Measurements from ENCODE around the gene SPO11.

The SPO11 gene

GRCh38 chr20:57383447-57384347, 54.1 kb downstream of the SPO11 start:
- Histone ChIP-seq H2AFZ (ENCODE audit: low read depth, low read length) (no peak overlapping the region), H2BK120ac (ENCODE audit: low read depth, low read length) (no peak overlapping the region), H3K14ac (ENCODE audit: low read length in 2 of 2) (no peak overlapping the region), H3K27me3 (ENCODE audit: control insufficient read depth in 1 of 2, insufficient read depth in 1 of 2, low read length in 2 of 2) (no peaks in the 10 kb centered on the region), H3K4ac (ENCODE audit: low read depth in 1 of 2, low read length in 2 of 2) (no peak overlapping the region), H3K9ac (ENCODE audit: low read length) (no peak overlapping the region), H2BK12ac (ENCODE audit: low read length in 2 of 2) (no peak overlapping the region), H3K27ac (ENCODE audit: low read length, poor library complexity, severe bottlenecking) (no peak overlapping the region), H3K4me1 (ENCODE audit: control insufficient read depth, insufficient read depth, low read depth, low read length) (no peaks in the 10 kb centered on the region), H3K79me1 (replicated peaks; ENCODE audit: low read length, poor library complexity, severe bottlenecking) (peaks cover 8% of the 10 kb centered on the region), H3K4me2 (ENCODE audit: low read length, poor library complexity, severe bottlenecking) (no peak overlapping the region), H2BK5ac (ENCODE audit: low read depth, low read length, poor library complexity, severe bottlenecking) (no peak overlapping the region), H3K18ac (ENCODE audit: low read depth in 1 of 2, low read length in 2 of 2) (no peak overlapping the region), H3K36me3 (ENCODE audit: control insufficient read depth in 1 of 2, insufficient read depth in 2 of 2, low read depth in 1 of 2, low read length in 2 of 2) (peaks cover 23 to 24% of the 10 kb centered on the region in 2 experiments), H2AK5ac (ENCODE audit: low read length, severe bottlenecking) (no peak overlapping the region), H3K23ac (ENCODE audit: low read length in 2 of 2) (no peak overlapping the region), H4K8ac (ENCODE audit: low read length) (no peak overlapping the region), H3K4me3 (ENCODE audit: insufficient read depth in 1 of 2, low read depth in 1 of 2, low read length in 2 of 2) (no peak overlapping the region), H4K91ac (ENCODE audit: low read length) (no peak overlapping the region), H3K9me3 (ENCODE audit: control insufficient read depth, low read length) (no peaks in the 10 kb centered on the region), H2BK15ac (ENCODE audit: low read depth, poor library complexity, severe bottlenecking) (no peak overlapping the region)
- no peak for DNase-seq
- 92% methylated on average over 18 of the region's 20 CpGs for WGBS

DNA sequence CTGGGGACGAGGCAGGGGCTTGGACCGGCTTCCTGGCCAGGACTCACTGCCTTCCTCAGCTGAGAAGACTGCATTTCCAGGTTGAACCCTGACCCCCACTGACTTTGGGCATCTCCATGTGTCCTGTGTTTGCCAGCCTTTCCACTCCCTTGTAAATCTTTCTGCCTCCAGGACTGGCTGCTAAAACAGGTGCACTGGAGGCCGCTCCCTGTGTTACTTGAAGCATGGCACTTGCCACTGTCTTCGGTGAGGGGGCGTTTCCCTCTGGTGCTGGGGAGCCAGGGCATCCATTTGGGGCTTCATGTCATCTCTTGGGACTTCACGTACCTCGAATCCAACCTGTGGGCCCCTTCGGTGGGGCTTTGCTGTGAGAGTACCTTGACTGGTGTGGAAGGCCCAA, 54.9 kb downstream of the SPO11 start:
- no peak overlapping the region for H3K18ac ChIP-seq (ENCODE audit: low read depth in 1 of 2, low read length in 2 of 2)
- no peak overlapping the region for H3K14ac ChIP-seq (ENCODE audit: low read length in 2 of 2)
- 94% methylated on average over 8 of the region's 8 CpGs for WGBS
- H3K4me1 ChIP-seq (ENCODE audit: control insufficient read depth, insufficient read depth, low read depth, low read length) = peaks cover 2% of the 10 kb centered on the region
- H3K23ac ChIP-seq (ENCODE audit: low read length in 2 of 2) = no peak overlapping the region
- no peak overlapping the region for H4K91ac ChIP-seq (ENCODE audit: low read length)
- no peak overlapping the region for H2BK15ac ChIP-seq (ENCODE audit: low read depth, poor library complexity, severe bottlenecking)
- no peak overlapping the region for H3K4me3 ChIP-seq (ENCODE audit: insufficient read depth in 1 of 2, low read depth in 1 of 2, low read length in 2 of 2)
- H2AFZ ChIP-seq (ENCODE audit: low read depth, low read length) = no peak overlapping the region
- H3K36me3 ChIP-seq (ENCODE audit: control insufficient read depth in 1 of 2, insufficient read depth in 2 of 2, low read depth in 1 of 2, low read length in 2 of 2) = peaks cover 20 to 21% of the 10 kb centered on the region in 2 experiments
- no peak overlapping the region for H3K4me2 ChIP-seq (ENCODE audit: low read length, poor library complexity, severe bottlenecking)
- no peak overlapping the region for H2BK5ac ChIP-seq (ENCODE audit: low read depth, low read length, poor library complexity, severe bottlenecking)
- H3K9ac ChIP-seq (ENCODE audit: low read length) = no peak overlapping the region
- no peak for DNase-seq
- H3K9me3 ChIP-seq (ENCODE audit: control insufficient read depth, low read length) = no peaks in the 10 kb centered on the region
- no peak overlapping the region for H3K4ac ChIP-seq (ENCODE audit: low read depth in 1 of 2, low read length in 2 of 2)
- no peak overlapping the region for H3K27ac ChIP-seq (ENCODE audit: low read length, poor library complexity, severe bottlenecking)
- no peak overlapping the region for H2AK5ac ChIP-seq (ENCODE audit: low read length, severe bottlenecking)
- H2BK12ac ChIP-seq (ENCODE audit: low read length in 2 of 2) = no peak overlapping the region
- H4K8ac ChIP-seq (ENCODE audit: low read length) = no peak overlapping the region
- H3K79me1 ChIP-seq (replicated peaks; ENCODE audit: low read length, poor library complexity, severe bottlenecking) = peaks cover 6% of the 10 kb centered on the region
- no peak overlapping the region for H2BK120ac ChIP-seq (ENCODE audit: low read depth, low read length)
- H3K27me3 ChIP-seq (ENCODE audit: control insufficient read depth in 1 of 2, insufficient read depth in 1 of 2, low read length in 2 of 2) = no peaks in the 10 kb centered on the region

DNA sequence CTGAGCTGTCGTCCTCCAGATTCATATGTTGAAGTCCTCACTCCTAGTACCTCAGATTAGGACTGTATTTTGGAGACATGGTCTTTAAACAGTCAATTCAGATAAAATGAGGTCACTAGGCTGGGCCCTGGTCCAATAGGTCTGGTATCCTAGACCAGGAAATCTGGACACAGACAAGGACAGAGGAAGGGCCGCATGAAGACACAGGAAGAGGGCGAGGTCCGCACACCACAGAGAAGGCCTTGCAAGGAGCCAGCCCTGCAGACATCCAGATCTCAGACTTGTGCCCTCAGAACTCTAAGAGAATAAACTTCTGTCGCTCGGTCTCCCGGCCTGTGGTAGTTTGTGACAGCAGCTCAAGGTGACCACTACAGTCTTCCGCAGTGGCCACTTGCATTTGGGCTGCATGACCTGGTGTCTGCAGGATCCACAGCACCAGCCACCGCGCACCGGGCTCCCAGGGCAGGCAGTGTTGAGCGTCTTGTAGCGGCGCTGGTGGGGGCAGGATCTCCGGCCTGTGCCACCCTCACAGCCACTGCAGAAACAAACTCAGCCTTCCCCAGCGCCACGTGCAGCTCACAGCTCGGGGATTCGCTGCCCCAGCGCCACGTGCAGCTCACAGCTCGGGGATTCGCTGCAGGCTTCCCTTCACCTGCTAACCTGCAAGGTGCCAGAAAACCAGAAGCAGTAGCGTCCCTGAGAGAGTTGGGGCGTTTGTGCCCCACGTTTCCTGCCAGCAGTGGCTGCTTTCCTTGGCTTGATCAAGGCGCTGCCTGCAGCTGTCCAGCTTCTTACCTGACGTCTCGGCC, 55.6 kb downstream of the SPO11 start:
- Histone ChIP-seq H3K27me3 (ENCODE audit: control insufficient read depth in 1 of 2, insufficient read depth in 1 of 2, low read length in 2 of 2) (no peaks in the 10 kb centered on the region), H3K9ac (ENCODE audit: low read length) (no peak overlapping the region), H3K4ac (ENCODE audit: low read depth in 1 of 2, low read length in 2 of 2) (no peak overlapping the region), H2BK15ac (ENCODE audit: low read depth, poor library complexity, severe bottlenecking) (no peak overlapping the region), H2AK5ac (ENCODE audit: low read length, severe bottlenecking) (no peak overlapping the region), H3K4me3 (ENCODE audit: insufficient read depth in 1 of 2, low read depth in 1 of 2, low read length in 2 of 2) (no peak overlapping the region), H3K4me2 (ENCODE audit: low read length, poor library complexity, severe bottlenecking) (no peak overlapping the region), H2BK5ac (ENCODE audit: low read depth, low read length, poor library complexity, severe bottlenecking) (no peak overlapping the region), H3K4me1 (ENCODE audit: control insufficient read depth, insufficient read depth, low read depth, low read length) (peaks cover 9% of the 10 kb centered on the region), H3K23ac (ENCODE audit: low read length in 2 of 2) (no peak overlapping the region), H4K91ac (ENCODE audit: low read length) (no peak overlapping the region), H2BK12ac (ENCODE audit: low read length in 2 of 2) (no peak overlapping the region), H2AFZ (ENCODE audit: low read depth, low read length) (no peak overlapping the region), H3K27ac (ENCODE audit: low read length, poor library complexity, severe bottlenecking) (no peak overlapping the region), H3K9me3 (ENCODE audit: control insufficient read depth, low read length) (no peaks in the 10 kb centered on the region), H3K14ac (ENCODE audit: low read length in 2 of 2) (no peak overlapping the region), H4K8ac (ENCODE audit: low read length) (no peak overlapping the region), H2BK120ac (ENCODE audit: low read depth, low read length) (no peak overlapping the region), H3K18ac (ENCODE audit: low read depth in 1 of 2, low read length in 2 of 2) (no peak overlapping the region), H3K79me1 (replicated peaks; ENCODE audit: low read length, poor library complexity, severe bottlenecking) (peaks cover 5% of the 10 kb centered on the region), H3K36me3 (ENCODE audit: control insufficient read depth in 1 of 2, insufficient read depth in 2 of 2, low read depth in 1 of 2, low read length in 2 of 2) (peaks cover 13 to 19% of the 10 kb centered on the region in 2 experiments)
- no peak for DNase-seq
- WGBS = 94% methylated on average over 29 of the region's 29 CpGs

GRCh38 chr20:57385940-57386339, 56.3 kb downstream of the SPO11 start:
- WGBS = 96% methylated on average over 6 of the region's 6 CpGs
- Histone ChIP-seq H3K9me3 (ENCODE audit: control insufficient read depth, low read length) (no peaks in the 10 kb centered on the region), H4K8ac (ENCODE audit: low read length) (no peak overlapping the region), H4K91ac (ENCODE audit: low read length) (no peak overlapping the region), H3K23ac (ENCODE audit: low read length in 2 of 2) (no peak overlapping the region), H2AK5ac (ENCODE audit: low read length, severe bottlenecking) (no peak overlapping the region), H3K4me3 (ENCODE audit: insufficient read depth in 1 of 2, low read depth in 1 of 2, low read length in 2 of 2) (no peak overlapping the region), H3K18ac (ENCODE audit: low read depth in 1 of 2, low read length in 2 of 2) (no peak overlapping the region), H3K9ac (ENCODE audit: low read length) (no peak overlapping the region), H3K79me1 (replicated peaks; ENCODE audit: low read length, poor library complexity, severe bottlenecking) (peaks cover 5% of the 10 kb centered on the region), H3K36me3 (ENCODE audit: control insufficient read depth in 1 of 2, insufficient read depth in 2 of 2, low read depth in 1 of 2, low read length in 2 of 2) (peaks cover 5 to 14% of the 10 kb centered on the region in 2 experiments), H3K27me3 (ENCODE audit: control insufficient read depth in 1 of 2, insufficient read depth in 1 of 2, low read length in 2 of 2) (no peaks in the 10 kb centered on the region), H3K4me1 (ENCODE audit: control insufficient read depth, insufficient read depth, low read depth, low read length) (peaks cover 12% of the 10 kb centered on the region), H3K27ac (ENCODE audit: low read length, poor library complexity, severe bottlenecking) (no peak overlapping the region), H2BK120ac (ENCODE audit: low read depth, low read length) (no peak overlapping the region), H2BK12ac (ENCODE audit: low read length in 2 of 2) (no peak overlapping the region), H2BK15ac (ENCODE audit: low read depth, poor library complexity, severe bottlenecking) (no peak overlapping the region), H2BK5ac (ENCODE audit: low read depth, low read length, poor library complexity, severe bottlenecking) (no peak overlapping the region), H3K14ac (ENCODE audit: low read length in 2 of 2) (no peak overlapping the region), H3K4ac (ENCODE audit: low read depth in 1 of 2, low read length in 2 of 2) (no peak overlapping the region), H3K4me2 (ENCODE audit: low read length, poor library complexity, severe bottlenecking) (no peak overlapping the region), H2AFZ (ENCODE audit: low read depth, low read length) (no peak overlapping the region)
- DNase-seq = no peak
